ENCODE data around the gene PRPF4.

DNA sequence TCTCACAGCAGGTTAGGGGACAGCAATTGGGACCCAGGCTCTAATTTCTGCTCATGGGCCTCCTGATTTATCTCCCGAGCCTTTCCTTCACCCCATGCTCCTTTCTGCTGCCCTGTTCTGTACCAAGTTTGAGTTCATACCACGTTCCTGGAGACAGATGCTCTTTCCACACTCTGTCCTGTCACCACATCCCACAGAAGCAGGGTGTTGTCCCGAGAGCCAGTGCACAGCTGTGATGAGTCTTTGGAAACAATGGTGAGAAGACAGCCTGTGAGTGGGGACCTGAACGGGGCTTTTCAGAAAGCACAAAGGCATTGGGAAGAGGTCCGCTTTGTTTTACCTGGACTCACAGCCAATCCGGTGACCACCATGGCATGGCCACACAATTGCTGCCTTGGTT is 47.2 kb downstream of the PRPF4 start:
- TF ChIP-seq, protein P1, sequence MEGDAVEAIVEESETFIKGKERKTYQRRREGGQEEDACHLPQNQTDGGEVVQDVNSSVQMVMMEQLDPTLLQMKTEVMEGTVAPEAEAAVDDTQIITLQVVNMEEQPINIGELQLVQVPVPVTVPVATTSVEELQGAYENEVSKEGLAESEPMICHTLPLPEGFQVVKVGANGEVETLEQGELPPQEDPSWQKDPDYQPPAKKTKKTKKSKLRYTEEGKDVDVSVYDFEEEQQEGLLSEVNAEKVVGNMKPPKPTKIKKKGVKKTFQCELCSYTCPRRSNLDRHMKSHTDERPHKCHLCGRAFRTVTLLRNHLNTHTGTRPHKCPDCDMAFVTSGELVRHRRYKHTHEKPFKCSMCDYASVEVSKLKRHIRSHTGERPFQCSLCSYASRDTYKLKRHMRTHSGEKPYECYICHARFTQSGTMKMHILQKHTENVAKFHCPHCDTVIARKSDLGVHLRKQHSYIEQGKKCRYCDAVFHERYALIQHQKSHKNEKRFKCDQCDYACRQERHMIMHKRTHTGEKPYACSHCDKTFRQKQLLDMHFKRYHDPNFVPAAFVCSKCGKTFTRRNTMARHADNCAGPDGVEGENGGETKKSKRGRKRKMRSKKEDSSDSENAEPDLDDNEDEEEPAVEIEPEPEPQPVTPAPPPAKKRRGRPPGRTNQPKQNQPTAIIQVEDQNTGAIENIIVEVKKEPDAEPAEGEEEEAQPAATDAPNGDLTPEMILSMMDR (IDR thresholded peaks at IDR 0.05; ENCODE audit: insufficient read depth, low read length), result no peak
- no peak for TF ChIP-seq POLR2AphosphoS5 (IDR thresholded peaks at IDR 0.05; ENCODE audit: low read depth)

All from HL-60 (cell line).